BLaER1 treated with 17β-estradiol and CSF1 and Interleukin-3, amounts not matched to agents 10 nM and 100 nM (cell line): Measurements from ENCODE around the gene ZSCAN5C.

Experiments used
- H3K27ac ChIP-seq, 11 experiments: shearing (Covaris generic); formaldehyde crosslinking; 2 replicates each; pipeline ENCODE4 v1.8.1; 2022
- H3K27me3 ChIP-seq, 11 experiments: shearing (Covaris generic); formaldehyde crosslinking; 2 replicates each; pipeline ENCODE4 v1.8.1; 2022
- H3K36me3 ChIP-seq, 11 experiments: shearing (Covaris generic); formaldehyde crosslinking; 2 replicates each; pipeline ENCODE4 v1.8.1; 2022
- H3K4me1 ChIP-seq, 10 experiments: shearing (Covaris generic); formaldehyde crosslinking; 2 replicates each; pipeline ENCODE4 v1.8.1; 2022
- H3K4me2 ChIP-seq, 11 experiments: shearing (Covaris generic); formaldehyde crosslinking; 2 replicates each; pipeline ENCODE4 v1.8.1; 2022
- H3K4me3 ChIP-seq, 10 experiments: shearing (Covaris generic); formaldehyde crosslinking; 2 replicates each; pipeline ENCODE4 v1.8.1; 2022
- H3K9ac ChIP-seq, 11 experiments: shearing (Covaris generic); formaldehyde crosslinking; 2 replicates each; pipeline ENCODE4 v1.8.1; 2022
- H3K9me3 ChIP-seq, 11 experiments: shearing (Covaris generic); formaldehyde crosslinking; replicated peaks in 1 of 11; 2 replicates each; pipeline ENCODE4 v1.8.1; 2022
- H4K20me1 ChIP-seq, 11 experiments: shearing (Covaris generic); formaldehyde crosslinking; 2 replicates each; pipeline ENCODE4 v1.8.1; 2022
- Cebpa-rat ChIP-seq, 11 experiments: shearing (Covaris generic); IDR thresholded peaks; 2 replicates each; pipeline ENCODE4 v1.8.1; 2022

Gene ZSCAN5C

DNA sequence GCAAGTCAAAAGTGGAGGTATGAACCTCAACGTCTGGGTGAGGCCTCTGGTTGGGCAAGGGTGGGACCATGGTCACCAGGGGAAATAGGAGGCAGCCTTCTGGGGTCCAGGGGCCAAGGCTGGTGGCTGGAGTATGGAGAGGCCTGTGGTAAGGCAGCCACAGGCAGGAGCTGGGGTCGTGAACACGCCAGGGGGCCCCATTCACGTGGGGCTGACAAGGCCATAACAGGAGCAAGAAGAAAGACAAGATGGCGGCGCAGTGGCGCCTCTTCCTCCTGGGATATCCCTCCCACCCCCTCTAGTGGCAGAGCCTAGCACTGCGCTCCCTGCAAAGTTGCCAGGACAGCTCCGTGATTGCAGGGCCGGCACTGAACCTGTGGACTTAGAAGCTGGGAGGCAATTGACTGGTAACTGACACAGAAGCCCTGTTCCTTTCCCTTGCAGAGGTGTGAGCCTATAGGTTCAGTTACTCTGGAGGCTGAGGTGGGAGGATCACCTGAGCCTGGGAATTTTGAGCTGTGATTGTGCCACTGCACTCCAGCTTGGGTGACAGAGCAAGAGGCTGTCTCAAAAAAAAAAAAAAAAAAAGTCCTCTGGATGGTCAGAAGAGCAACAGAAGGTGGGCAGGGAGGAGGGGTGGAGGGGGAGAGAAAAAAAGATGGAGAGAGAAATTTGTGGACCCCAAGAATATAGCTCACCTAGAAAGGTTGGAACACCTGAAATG, 50.8 kb downstream of the ZSCAN5C start:
- Histone ChIP-seq H3K4me1 (no peaks in the 10 kb centered on the region), H3K4me3 (no peak overlapping the region), H3K27ac (no peak overlapping the region), H3K36me3 (no peaks in the 10 kb centered on the region), H4K20me1 (no peaks in the 10 kb centered on the region), H3K9me3 (peaks cover 0 to 4% (median 0%) of the 10 kb centered on the region in 11 experiments; a peak in 2 of 22 replicates), H3K9ac (no peak overlapping the region), H3K27me3 (no peaks in the 10 kb centered on the region), H3K4me2 (no peak overlapping the region)
- no peak for TF ChIP-seq Cebpa-rat (IDR thresholded peaks at IDR 0.05)

DNA sequence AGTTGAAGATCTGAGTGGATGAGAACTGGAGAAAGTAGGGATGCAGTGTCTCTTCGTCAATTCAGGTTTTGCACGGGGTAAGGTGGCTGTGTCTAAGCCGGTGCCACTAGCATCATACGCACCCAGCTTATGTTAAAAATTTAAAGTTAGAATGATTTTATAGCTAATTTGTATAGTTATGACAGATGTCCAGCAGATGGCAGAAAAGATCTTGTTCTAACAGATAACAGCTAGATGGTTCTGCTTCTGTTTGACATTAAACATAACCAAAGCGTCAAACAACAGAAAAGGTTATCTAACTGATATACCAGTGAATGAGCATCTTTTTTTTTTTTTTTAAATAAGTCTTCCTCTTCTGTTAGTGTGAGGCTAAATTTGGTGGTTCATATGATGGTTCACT, 51.7 kb downstream of the ZSCAN5C start:
- Histone ChIP-seq H3K4me2 (no peak overlapping the region), H3K36me3 (no peaks in the 10 kb centered on the region), H3K4me1 (no peaks in the 10 kb centered on the region), H3K9ac (no peak overlapping the region), H4K20me1 (no peaks in the 10 kb centered on the region), H3K27ac (no peak overlapping the region), H3K9me3 (peaks cover 0 to 4% (median 0%) of the 10 kb centered on the region in 11 experiments; a peak in 2 of 22 replicates), H3K4me3 (no peak overlapping the region), H3K27me3 (no peaks in the 10 kb centered on the region)
- no peak for TF ChIP-seq Cebpa-rat (IDR thresholded peaks at IDR 0.05)

DNA sequence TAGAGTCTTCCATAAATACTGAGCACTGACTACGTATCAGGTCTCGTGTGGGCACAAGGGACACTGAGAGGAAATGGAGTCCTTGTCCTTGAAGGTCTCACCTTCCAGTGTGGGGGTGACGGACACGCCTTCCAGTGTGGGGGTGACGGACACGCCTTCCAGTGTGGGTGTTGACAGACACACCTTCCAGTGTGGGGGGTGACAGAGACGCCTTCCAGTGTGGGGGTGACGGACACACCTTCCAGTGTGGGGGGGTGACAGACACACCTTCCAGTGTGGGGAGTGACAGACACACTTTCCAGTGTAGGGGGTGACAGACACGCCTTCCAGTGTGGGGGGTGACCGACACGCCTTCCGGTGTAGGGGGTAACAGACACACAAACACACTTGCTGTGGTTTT, 56.2 kb downstream of the ZSCAN5C start:
- no peak overlapping the region for H3K4me3 ChIP-seq
- TF ChIP-seq Cebpa-rat (IDR thresholded peaks at IDR 0.05): no peak
- H3K27ac ChIP-seq: no peak overlapping the region
- no peak overlapping the region for H3K9ac ChIP-seq
- H3K27me3 ChIP-seq: no peaks in the 10 kb centered on the region
- H3K36me3 ChIP-seq: peaks cover 0 to 6% (median 0%) of the 10 kb centered on the region in 11 experiments; a peak in 5 of 22 replicates
- peaks cover 0 to 4% (median 0%) of the 10 kb centered on the region in 10 experiments; a peak in 1 of 20 replicates for H3K4me1 ChIP-seq
- H3K4me2 ChIP-seq: no peak overlapping the region
- H3K9me3 ChIP-seq: no peaks in the 10 kb centered on the region
- no peaks in the 10 kb centered on the region for H4K20me1 ChIP-seq
